ENCODE data around the gene DOCK1. TPM values are rescaled to one million over a fixed set of nuclear protein-coding genes. Genes with fewer than 3 reads are reported as not detected.

Gene DOCK1
- polyA plus RNA-seq, 1 of the 3 experiments (the other 2 are of a cell fraction), result 15.5 TPM

GRCh38 chr10:127132451-127132850, 227.2 kb downstream of the DOCK1 start:
- WGBS (ENCODE audit: low lambda C conversion rate), result 97% methylated on average over 7 of the region's 7 CpGs
- no peaks in the 10 kb centered on the region for H4K20me1 ChIP-seq (ENCODE audit: insufficient read depth)
- no peak overlapping the region for H2AFZ ChIP-seq (ENCODE audit: low read depth)
- no peaks in the 10 kb centered on the region for H3K27me3 ChIP-seq (ENCODE audit: insufficient read depth)
- no peak overlapping the region for H3K27ac ChIP-seq (ENCODE audit: low read depth in 2 of 2, low read length in 1 of 2)
- no peaks in the 10 kb centered on the region for H3K9me3 ChIP-seq
- POLR2A ChIA-PET, result no interaction called here
- H3K9me2 ChIP-seq, result no peaks in the 10 kb centered on the region
- no peaks in the 10 kb centered on the region for H3F3A ChIP-seq (replicated peaks; ENCODE audit: insufficient read depth)
- H3K4me2 ChIP-seq, result no peak overlapping the region
- CTCF ChIA-PET, result no interaction called here
- H3K36me3 ChIP-seq (replicated peaks in 1 of 2; ENCODE audit: control insufficient read depth in 1 of 2, insufficient read depth in 2 of 2, low read length in 1 of 2), result peaks cover 24 to 42% of the 10 kb centered on the region in 2 experiments
- DNase-seq, result no peak
- H3K9ac ChIP-seq, result no peak overlapping the region
- H3K4me1 ChIP-seq (ENCODE audit: control insufficient read depth in 1 of 2, insufficient read depth in 2 of 2, low read depth in 1 of 2, low read length in 1 of 2), result no peaks in the 10 kb centered on the region; a peak in 1 of 4 replicates
- no peaks in the 10 kb centered on the region; the same call in 1 of the 2 replicates for H3K79me2 ChIP-seq (ENCODE audit: insufficient read depth)
- no peak overlapping the region for H3K4me3 ChIP-seq (ENCODE audit: low read depth in 2 of 2, low read length in 1 of 2)
- TF ChIP-seq CTCF (IDR thresholded peaks at IDR 0.05) (no peak), MAX (IDR thresholded peaks at IDR 0.05; ENCODE audit: low read depth) (no peak), TEAD4 (IDR thresholded peaks at IDR 0.05; ENCODE audit: borderline replicate concordance, insufficient read depth) (no peak), USF2 (IDR thresholded peaks at IDR 0.05; ENCODE audit: borderline replicate concordance, low read depth, low read length) (no peak), RCOR1 (IDR thresholded peaks at IDR 0.05; ENCODE audit: low read length) (no peak), SMC3 (IDR thresholded peaks at IDR 0.05; ENCODE audit: low read depth, low read length) (no peak), RAD21 (IDR thresholded peaks at IDR 0.05; ENCODE audit: low read length) (no peak), TAF1 (IDR thresholded peaks at IDR 0.05; ENCODE audit: borderline replicate concordance, low read depth, low read length) (no peak), MEF2A (IDR thresholded peaks at IDR 0.05; ENCODE audit: borderline replicate concordance, low read depth) (no peak), GATA2 (CRISPR knock-in tag; IDR thresholded peaks at IDR 0.05) (no peak), FOXM1 (IDR thresholded peaks at IDR 0.05; ENCODE audit: low read depth) (no peak), EP300 (IDR thresholded peaks at IDR 0.05; ENCODE audit: borderline replicate concordance in 1 of 2, low read depth in 1 of 2, low read length in 1 of 2) (no peak), RXRA (IDR thresholded peaks at IDR 0.05; ENCODE audit: borderline replicate concordance, low read depth) (no peak), REST (IDR thresholded peaks at IDR 0.05; ENCODE audit: low read depth, low read length) (no peak), YY1 (IDR thresholded peaks at IDR 0.05; ENCODE audit: low read depth) (no peak), ELF1 (IDR thresholded peaks at IDR 0.05) (no peak), JUND (IDR thresholded peaks at IDR 0.05) (no peak), POLR2AphosphoS5 (IDR thresholded peaks at IDR 0.05; ENCODE audit: low read depth, low read length) (no peak), NFIC (IDR thresholded peaks at IDR 0.05; ENCODE audit: borderline replicate concordance) (no peak)

Data from SK-N-SH (cell line).